Prostate gland (tissue), 2 donors: ENCODE data around the gene CACNA1I. TPM values are rescaled to one million over a fixed set of nuclear protein-coding genes. Genes with fewer than 3 reads are reported as not detected.

Source experiments
- DNase-seq: peaks from one replicate; pipeline ENCODE4 v3.0.0-alpha.2; 2019; ENCODE audit warnings: low spot score
- H3K27ac ChIP-seq, 2 donors: fragments of 200-600 bp; sonication (generic); 2 replicates each; pipeline ENCODE4 v1.5.1; 2017 to 2019
- H3K27me3 ChIP-seq: fragments of 200-600 bp; sonication (generic); replicated peaks from 2 replicates; pipeline ENCODE4 v1.5.1; 2019; ENCODE audit not compliant: insufficient read depth
- H3K36me3 ChIP-seq, 2 donors: fragments of 200-600 bp; sonication (generic); 1 replicate in 1 of 2; 2 replicates in 1 of 2; pipeline versions ENCODE4 v1.5.1 to v1.8.1; 2017 to 2019
- H3K4me1 ChIP-seq: fragments of 200-600 bp; sonication (generic); replicated peaks from 2 replicates; pipeline ENCODE4 v1.5.1; 2019
- H3K4me3 ChIP-seq, 2 donors: fragments of 200-600 bp; sonication (generic); 2 replicates each; pipeline ENCODE4 v1.5.1; 2017 to 2019
- H3K9me3 ChIP-seq: fragments of 200-600 bp; sonication (generic); 2 replicates; pipeline ENCODE4 v1.5.1; 2017
- POLR2A ChIP-seq: fragments of 450-650 bp; IDR thresholded peaks from one replicate; pipeline ENCODE4 v1.6.1; 2016; ENCODE audit warnings: antibody characterized with exemption, mild to moderate bottlenecking
- POLR2AphosphoS5 ChIP-seq: sonication (generic); formaldehyde crosslinking; IDR thresholded peaks from one replicate; pipeline ENCODE4 v1.6.1; 2017; ENCODE audit warnings: antibody characterized with exemption
- WGBS: methylation state at CpG from one replicate; pipeline ENCODE4 v1.1.5; 2018; 5-methylcytosine and 5-hydroxymethylcytosine counted together
- intact Hi-C: fragments of 100-400 bp; cut with DNase I; formaldehyde crosslinking; loops from one replicate; pipeline ENCODE4 v1.14.2; 2022
- total RNA-seq, 2 donors: library from RNA; depleted of rRNA; stranded (reverse); fragments of >200 nt; gene quantifications; one replicate each; pipeline ENCODE4 v1.1.0, GENCODE V29; 2016
- TF ChIP-seq, protein P1 (sequence below), 4 experiments: fragments of 200-600 bp in 2 of 4; fragments of 450-650 bp in 2 of 4; sonication (generic) in 2 of 4; IDR thresholded peaks; 1 replicate in 3 of 4; 2 replicates in 1 of 4; pipeline ENCODE4 v1.5.1; 2016 to 2019; ENCODE audit warnings: antibody characterized with exemption in 4 of 4, mild to moderate bottlenecking in 2 of 4, moderate library complexity in 2 of 4

Gene CACNA1I
- total RNA-seq, 2 donors from 2014 or later = 0.05 to 0.68 TPM

DNA sequence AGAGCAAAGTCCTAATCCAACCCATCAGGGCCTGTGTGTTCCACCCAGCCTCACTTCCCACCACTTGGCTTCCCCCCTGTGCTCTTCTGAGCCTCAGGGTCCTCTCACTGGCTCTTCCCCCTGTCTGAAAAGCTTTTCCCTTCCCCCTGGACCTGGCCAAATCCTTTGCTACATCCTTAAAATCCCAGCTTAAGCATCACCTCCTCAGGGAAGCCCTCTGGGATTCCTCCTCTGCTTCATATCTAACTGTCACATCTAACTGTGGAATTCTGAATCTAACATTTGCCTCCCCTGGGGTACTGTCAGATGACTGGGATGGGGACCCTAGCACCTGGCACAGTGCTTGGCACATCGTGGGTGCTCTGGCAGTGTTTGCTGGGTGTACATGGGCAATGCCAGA, 985 bp downstream of the CACNA1I start:
- intact Hi-C loops = no loop called here
- H3K36me3 ChIP-seq = no peaks in the 10 kb centered on the region
- no peaks in the 10 kb centered on the region for H3K4me1 ChIP-seq
- WGBS = 83% methylated on average over 1 of the region's 1 CpG
- no peaks in the 10 kb centered on the region for H3K27me3 ChIP-seq
- no peaks in the 10 kb centered on the region for H3K9me3 ChIP-seq
- TF ChIP-seq POLR2AphosphoS5 = no peak
- no peak for TF ChIP-seq POLR2A
- TF ChIP-seq, protein P1, sequence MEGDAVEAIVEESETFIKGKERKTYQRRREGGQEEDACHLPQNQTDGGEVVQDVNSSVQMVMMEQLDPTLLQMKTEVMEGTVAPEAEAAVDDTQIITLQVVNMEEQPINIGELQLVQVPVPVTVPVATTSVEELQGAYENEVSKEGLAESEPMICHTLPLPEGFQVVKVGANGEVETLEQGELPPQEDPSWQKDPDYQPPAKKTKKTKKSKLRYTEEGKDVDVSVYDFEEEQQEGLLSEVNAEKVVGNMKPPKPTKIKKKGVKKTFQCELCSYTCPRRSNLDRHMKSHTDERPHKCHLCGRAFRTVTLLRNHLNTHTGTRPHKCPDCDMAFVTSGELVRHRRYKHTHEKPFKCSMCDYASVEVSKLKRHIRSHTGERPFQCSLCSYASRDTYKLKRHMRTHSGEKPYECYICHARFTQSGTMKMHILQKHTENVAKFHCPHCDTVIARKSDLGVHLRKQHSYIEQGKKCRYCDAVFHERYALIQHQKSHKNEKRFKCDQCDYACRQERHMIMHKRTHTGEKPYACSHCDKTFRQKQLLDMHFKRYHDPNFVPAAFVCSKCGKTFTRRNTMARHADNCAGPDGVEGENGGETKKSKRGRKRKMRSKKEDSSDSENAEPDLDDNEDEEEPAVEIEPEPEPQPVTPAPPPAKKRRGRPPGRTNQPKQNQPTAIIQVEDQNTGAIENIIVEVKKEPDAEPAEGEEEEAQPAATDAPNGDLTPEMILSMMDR (IDR thresholded peaks at IDR 0.05) = no peak
- no peak overlapping the region for H3K27ac ChIP-seq
- no peak for DNase-seq
- H3K4me3 ChIP-seq = no peak overlapping the region

DNA sequence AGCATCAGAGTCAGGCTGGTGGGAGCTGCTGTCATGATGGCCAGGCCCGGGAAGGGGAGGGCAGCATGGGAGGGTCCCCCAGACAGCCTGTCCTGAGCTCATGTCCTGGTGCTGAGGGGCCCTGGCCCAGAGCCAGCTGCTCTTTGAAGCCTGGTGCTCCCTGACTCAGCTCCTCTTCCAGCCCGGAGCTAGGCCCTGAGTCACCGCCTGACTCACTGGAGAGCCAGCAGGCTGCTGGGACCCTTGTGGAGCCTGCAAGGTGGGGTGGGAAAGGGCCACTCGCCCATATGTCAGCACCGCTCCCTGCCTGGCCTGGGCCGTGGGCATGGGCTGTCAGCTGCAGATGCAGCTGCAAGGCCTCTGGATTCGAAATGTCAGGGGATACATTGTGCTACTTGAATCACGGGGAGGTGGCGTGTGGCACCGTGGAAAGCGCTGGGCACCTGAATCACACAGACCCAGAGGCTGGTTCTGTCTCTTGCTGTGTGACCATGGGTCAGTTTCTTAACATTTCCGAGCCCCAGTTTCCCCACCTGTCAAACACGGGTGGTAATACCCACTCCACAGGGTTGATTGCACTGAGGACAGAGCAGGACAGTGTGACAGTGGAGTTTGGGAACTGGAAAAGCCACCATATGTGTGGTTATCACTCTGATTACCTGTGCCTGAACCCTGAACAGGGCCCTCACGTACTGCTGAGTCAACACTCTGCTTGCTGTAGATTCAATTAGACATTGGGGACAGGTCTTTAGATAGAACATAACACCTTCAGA, 4.4 kb downstream of the CACNA1I start:
- Histone ChIP-seq H3K4me3 (no peak overlapping the region), H3K9me3 (no peaks in the 10 kb centered on the region), H3K4me1 (no peaks in the 10 kb centered on the region), H3K27me3 (no peaks in the 10 kb centered on the region), H3K27ac (no peak overlapping the region), H3K36me3 (no peaks in the 10 kb centered on the region)
- WGBS = 88% methylated on average over 12 of the region's 14 CpGs
- DNase-seq = no peak
- intact Hi-C loops = no loop called here
- TF ChIP-seq, protein P1 (IDR thresholded peaks at IDR 0.05) = no peak
- TF ChIP-seq POLR2A = no peak
- no peak for TF ChIP-seq POLR2AphosphoS5

DNA sequence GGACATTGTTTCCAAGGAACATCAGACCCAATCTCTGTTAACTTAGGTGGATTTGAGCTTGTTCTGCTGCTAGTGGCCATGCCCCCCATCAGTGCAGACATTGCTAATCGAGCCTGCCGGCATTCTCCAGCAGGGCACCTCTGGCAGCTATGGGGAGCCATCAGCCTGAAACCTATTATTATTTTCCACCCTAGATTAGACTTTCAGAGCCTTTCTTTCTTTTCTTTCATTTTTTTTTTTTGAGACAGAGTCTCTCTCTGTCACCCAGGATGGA, 4.9 kb downstream of the CACNA1I start:
- WGBS = 93% methylated on average over 2 of the region's 2 CpGs
- Histone ChIP-seq H3K36me3 (no peaks in the 10 kb centered on the region), H3K4me1 (no peaks in the 10 kb centered on the region), H3K9me3 (no peaks in the 10 kb centered on the region), H3K27ac (no peak overlapping the region), H3K4me3 (no peak overlapping the region), H3K27me3 (no peaks in the 10 kb centered on the region)
- intact Hi-C loops = no loop called here
- DNase-seq = no peak
- TF ChIP-seq, protein P1 (IDR thresholded peaks at IDR 0.05) = no peak
- TF ChIP-seq POLR2AphosphoS5 (no peak), POLR2A (no peak)

DNA sequence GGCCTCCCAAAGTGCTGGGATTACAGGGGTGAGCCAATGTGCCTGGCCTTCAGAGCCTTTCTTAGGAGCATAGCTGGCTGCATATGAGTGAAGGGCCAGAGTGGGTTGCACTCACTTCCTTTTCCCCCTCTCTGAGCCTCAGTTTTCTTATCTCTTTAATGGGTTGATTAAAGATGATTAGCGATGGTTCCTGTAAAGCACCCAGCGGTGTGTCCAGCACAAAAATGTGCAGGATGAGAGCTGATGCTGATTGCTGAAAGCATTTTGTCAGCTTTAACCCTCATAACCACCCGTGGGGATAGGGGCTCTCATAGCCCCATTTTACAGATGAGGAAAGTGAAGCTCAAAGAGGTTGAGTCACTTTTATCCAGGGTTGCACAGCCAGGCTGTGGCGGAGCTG, 5.5 kb downstream of the CACNA1I start:
- TF ChIP-seq, protein P1 (IDR thresholded peaks at IDR 0.05) = no peak
- TF ChIP-seq POLR2AphosphoS5 = no peak
- TF ChIP-seq POLR2A = no peak
- 97% methylated on average over 4 of the region's 4 CpGs for WGBS

DNA sequence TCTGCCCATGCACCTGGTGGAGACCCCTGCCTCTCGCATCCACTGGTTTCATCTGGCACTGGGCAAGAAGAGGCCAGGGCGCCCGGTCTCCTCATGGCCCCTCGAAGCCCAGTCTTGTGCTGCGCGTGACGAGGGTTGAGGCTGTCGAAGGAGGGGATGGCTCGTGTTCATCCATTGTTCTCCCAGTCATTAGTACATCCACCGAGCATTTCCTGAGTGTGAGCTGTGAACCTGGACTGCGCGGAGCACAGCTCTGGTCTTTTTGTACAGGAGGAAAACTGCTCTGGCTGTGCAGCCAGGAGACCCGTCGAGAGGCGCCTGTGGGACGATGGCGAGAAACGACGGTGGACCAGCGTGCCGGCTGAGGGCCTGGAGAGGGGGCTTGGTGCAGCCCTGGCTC, 6.8 kb downstream of the CACNA1I start:
- TF ChIP-seq, protein P1 (IDR thresholded peaks at IDR 0.05) = no peak
- TF ChIP-seq POLR2A (no peak), POLR2AphosphoS5 (no peak)
- WGBS = 91% methylated on average over 21 of the region's 21 CpGs
- H3K27me3 ChIP-seq = no peaks in the 10 kb centered on the region

More for the DNA sequence above, 5.5 kb downstream of the CACNA1I start:
- Histone ChIP-seq H3K4me1 (no peaks in the 10 kb centered on the region), H3K27ac (no peak overlapping the region), H3K36me3 (no peaks in the 10 kb centered on the region), H3K27me3 (no peaks in the 10 kb centered on the region), H3K9me3 (no peaks in the 10 kb centered on the region), H3K4me3 (no peak overlapping the region)
- intact Hi-C loops = no loop called here
- no peak for DNase-seq

More for the DNA sequence above, 6.8 kb downstream of the CACNA1I start:
- intact Hi-C loops = no loop called here
- Histone ChIP-seq H3K4me1 (no peaks in the 10 kb centered on the region), H3K27ac (no peak overlapping the region), H3K36me3 (no peaks in the 10 kb centered on the region), H3K4me3 (no peak overlapping the region), H3K9me3 (no peaks in the 10 kb centered on the region)
- DNase-seq = no peak
